Sigmoid colon (tissue), 7 donors: ENCODE data around the gene GABBR1. TPM values are rescaled to one million over a fixed set of nuclear protein-coding genes. Genes with fewer than 3 reads are reported as not detected.

Experiments
- DNase-seq: peaks from one replicate; pipeline ENCODE4 v3.0.0-alpha.2; 2019
- H3K27ac ChIP-seq, 4 donors: fragments of 200-600 bp; sonication (generic); one replicate each; pipeline ENCODE4 v1.5.1; 2016 to 2019; ENCODE audit warnings: mild to moderate bottlenecking in 1 of 4
- H3K27me3 ChIP-seq, 3 donors: fragments of 200-600 bp; sonication (generic); one replicate each; pipeline ENCODE4 v1.5.1; 2019; ENCODE audit warnings: mild to moderate bottlenecking in 1 of 3
- H3K36me3 ChIP-seq, 4 donors: fragments of 200-600 bp; sonication (generic); one replicate each; pipeline ENCODE4 v1.5.1; 2016 to 2019
- H3K4me1 ChIP-seq, 4 donors: fragments of 200-600 bp; sonication (generic); one replicate each; pipeline ENCODE4 v1.5.1; 2017 to 2019
- H3K4me3 ChIP-seq, 4 donors: fragments of 200-600 bp; sonication (generic); one replicate each; pipeline ENCODE4 v1.5.1; 2017 to 2019; ENCODE audit warnings: mild to moderate bottlenecking in 2 of 4, moderate library complexity in 1 of 4
- H3K9me3 ChIP-seq, 4 donors: fragments of 200-600 bp in 3 of 4; sonication (generic) in 3 of 4; one replicate each; pipeline versions ENCODE4 v1.5.1 to v1.6.1; 2013 to 2019
- EP300 ChIP-seq, 4 donors: sonication (generic); formaldehyde crosslinking; IDR thresholded peaks; one replicate each; pipeline ENCODE4 v1.6.1; 2017; ENCODE audit warnings: antibody characterized with exemption in 4 of 4
- POLR2A ChIP-seq, 2 donors: fragments of 450-650 bp; IDR thresholded peaks; one replicate each; pipeline ENCODE4 v1.6.1; 2016; ENCODE audit warnings: antibody characterized with exemption in 2 of 2, mild to moderate bottlenecking in 2 of 2, moderate library complexity in 2 of 2
- POLR2AphosphoS5 ChIP-seq, 4 donors: sonication (generic); formaldehyde crosslinking; IDR thresholded peaks; one replicate each; pipeline ENCODE4 v1.6.1; 2017; ENCODE audit warnings: antibody characterized with exemption in 4 of 4
- whole genome bisulfite sequencing, 2 donors: extraction: QIAGEN DNeasy Blood & Tissue Kit; methylation state at CpG; one replicate each; pipeline ENCODE4 v1.1.7; 2013; 5-methylcytosine and 5-hydroxymethylcytosine counted together
- intact Hi-C: fragments of 100-400 bp; cut with DNase I; formaldehyde crosslinking; loops from one replicate; pipeline ENCODE4 v1.15.1; 2023
- polyA plus RNA-seq, 3 donors: library from polyadenylated mRNA; stranded (reverse); fragments of 200-250 nt; gene quantifications; one replicate each; pipeline ENCODE4 v1.2.3, GENCODE V29; 2013
- small RNA-seq, 3 donors: library from RNA; depleted of rRNA; stranded (forward); fragments of <200 nt; gene quantifications; one replicate each; pipeline ENCODE3, GENCODE V24; 2016
- total RNA-seq, 4 donors: library from RNA; depleted of rRNA; stranded (reverse); fragments of >200 nt; gene quantifications; one replicate each; pipeline ENCODE4 v1.1.0, GENCODE V29; 2016
- TF ChIP-seq, protein P1 (sequence below), 4 experiments: fragments of 450-650 bp in 3 of 4; fragments of 200-600 bp in 1 of 4; IDR thresholded peaks; one replicate each; pipeline ENCODE4 v1.5.1; 2016 to 2019; ENCODE audit warnings: antibody characterized with exemption in 4 of 4, mild to moderate bottlenecking in 3 of 4, moderate library complexity in 2 of 4
- donor health status: healthy with polysubstance abuse.
- donor health status: Bipolar disorder and iron deficiency.
- donor health status: healthy.

GABBR1 gene
- total and polyA plus RNA-seq, 7 donors: 0.92 to 73.9 (median 26.5) TPM

DNA sequence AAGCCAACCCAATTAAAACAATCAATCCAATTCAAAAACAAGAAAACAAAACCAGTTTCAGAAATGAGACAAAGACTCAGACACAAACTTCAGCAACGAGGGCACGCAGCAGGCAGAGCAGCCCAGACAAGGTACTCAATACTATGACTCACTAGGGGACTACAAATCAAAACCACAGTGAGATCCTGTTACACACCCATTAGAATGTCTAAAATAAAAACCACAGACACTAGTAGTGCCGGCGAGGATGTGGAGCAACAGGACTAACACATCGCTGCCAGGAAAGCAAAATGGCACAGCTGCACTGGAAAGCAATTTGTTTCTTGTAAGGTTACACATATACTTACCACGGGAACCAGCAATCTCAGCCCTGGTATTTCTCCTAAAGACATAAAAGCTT is 116.9 kb downstream of the GABBR1 start:
- intact Hi-C loops: no loop called here
- TF ChIP-seq POLR2A (IDR thresholded peaks at IDR 0.05) (no peak), POLR2AphosphoS5 (IDR thresholded peaks at IDR 0.05) (no peak), EP300 (IDR thresholded peaks at IDR 0.05) (no peak)
- TF ChIP-seq, protein P1, sequence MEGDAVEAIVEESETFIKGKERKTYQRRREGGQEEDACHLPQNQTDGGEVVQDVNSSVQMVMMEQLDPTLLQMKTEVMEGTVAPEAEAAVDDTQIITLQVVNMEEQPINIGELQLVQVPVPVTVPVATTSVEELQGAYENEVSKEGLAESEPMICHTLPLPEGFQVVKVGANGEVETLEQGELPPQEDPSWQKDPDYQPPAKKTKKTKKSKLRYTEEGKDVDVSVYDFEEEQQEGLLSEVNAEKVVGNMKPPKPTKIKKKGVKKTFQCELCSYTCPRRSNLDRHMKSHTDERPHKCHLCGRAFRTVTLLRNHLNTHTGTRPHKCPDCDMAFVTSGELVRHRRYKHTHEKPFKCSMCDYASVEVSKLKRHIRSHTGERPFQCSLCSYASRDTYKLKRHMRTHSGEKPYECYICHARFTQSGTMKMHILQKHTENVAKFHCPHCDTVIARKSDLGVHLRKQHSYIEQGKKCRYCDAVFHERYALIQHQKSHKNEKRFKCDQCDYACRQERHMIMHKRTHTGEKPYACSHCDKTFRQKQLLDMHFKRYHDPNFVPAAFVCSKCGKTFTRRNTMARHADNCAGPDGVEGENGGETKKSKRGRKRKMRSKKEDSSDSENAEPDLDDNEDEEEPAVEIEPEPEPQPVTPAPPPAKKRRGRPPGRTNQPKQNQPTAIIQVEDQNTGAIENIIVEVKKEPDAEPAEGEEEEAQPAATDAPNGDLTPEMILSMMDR (IDR thresholded peaks at IDR 0.05): no peak
- Histone ChIP-seq H3K27me3 (no peaks in the 10 kb centered on the region), H3K27ac (no peak overlapping the region), H3K36me3 (no peaks in the 10 kb centered on the region), H3K9me3 (no peaks in the 10 kb centered on the region), H3K4me1 (no peaks in the 10 kb centered on the region), H3K4me3 (no peak overlapping the region)
- WGBS, 2 donors: 44 to 63% methylated on average over 6 of the region's 6 CpGs
- DNase-seq: no peak

DNA sequence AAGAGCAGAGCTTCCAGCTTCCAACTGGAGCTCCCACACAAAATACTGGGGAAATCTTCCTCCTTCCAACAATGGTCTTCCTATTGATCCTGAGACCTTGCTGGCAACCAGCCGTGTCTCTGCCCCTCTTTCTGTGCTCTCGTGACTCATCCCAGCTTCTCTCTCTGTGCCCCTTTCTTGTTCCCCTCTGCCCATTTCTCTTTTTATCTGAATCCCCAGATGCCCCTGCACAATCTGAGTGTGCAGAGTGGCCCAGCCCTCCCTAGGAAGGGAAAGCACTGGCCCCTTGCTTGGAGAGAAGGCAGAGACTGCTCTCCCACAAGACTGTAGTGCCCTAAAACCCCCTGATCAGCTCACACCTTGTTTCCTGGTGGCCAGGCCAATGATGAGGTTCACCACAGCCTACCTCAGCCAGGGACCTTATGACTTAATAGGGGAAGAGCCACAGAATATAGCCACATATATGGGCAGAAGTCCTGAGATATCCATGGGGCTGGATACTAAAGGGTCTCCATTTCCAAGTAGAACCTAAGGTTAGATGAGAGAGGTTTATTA is 122.2 kb downstream of the GABBR1 start:
- no peak for DNase-seq
- H3K4me1 ChIP-seq: no peaks in the 10 kb centered on the region
- H3K4me3 ChIP-seq: no peak overlapping the region
- 78 to 83% methylated on average over 2 of the region's 2 CpGs for WGBS, 2 donors
- no peaks in the 10 kb centered on the region for H3K9me3 ChIP-seq
- H3K27ac ChIP-seq: no peak overlapping the region
- H3K36me3 ChIP-seq: no peaks in the 10 kb centered on the region
- TF ChIP-seq POLR2AphosphoS5 (IDR thresholded peaks at IDR 0.05) (no peak), EP300 (IDR thresholded peaks at IDR 0.05) (no peak), POLR2A (IDR thresholded peaks at IDR 0.05) (no peak)
- TF ChIP-seq, protein P1 (IDR thresholded peaks at IDR 0.05): no peak
- intact Hi-C loops: no loop called here
- no peaks in the 10 kb centered on the region for H3K27me3 ChIP-seq

GRCh38 chr6:29510202-29510601 is 122.8 kb downstream of the GABBR1 start:
- intact Hi-C loops: no loop called here
- no peak for DNase-seq
- no peak overlapping the region for H3K4me3 ChIP-seq
- no peak overlapping the region for H3K27ac ChIP-seq
- no peaks in the 10 kb centered on the region for H3K27me3 ChIP-seq
- no peaks in the 10 kb centered on the region for H3K4me1 ChIP-seq
- WGBS, 2 donors: 50 to 57% methylated on average over 4 of the region's 4 CpGs
- TF ChIP-seq POLR2AphosphoS5 (IDR thresholded peaks at IDR 0.05): no peak
- TF ChIP-seq EP300 (IDR thresholded peaks at IDR 0.05): no peak
- TF ChIP-seq POLR2A (IDR thresholded peaks at IDR 0.05): no peak
- TF ChIP-seq, protein P1 (IDR thresholded peaks at IDR 0.05): no peak
- H3K36me3 ChIP-seq: no peaks in the 10 kb centered on the region
- H3K9me3 ChIP-seq: no peaks in the 10 kb centered on the region

Small RNAs within 50 kb of the gene (small RNA-seq; reads per million reads assigned to genes)
- 0.11 to 0.36 (median 0.22) reads per million in 3 donors for gene SNORD32B
- 0 to 0.72 (median 0) reads per million in 3 donors for gene SUMO2P1
- 0 reads per million in 3 donors for gene TMEM183AP1

Other genes starting within 250 kb of the GABBR1 start
- gene OR12D2, start 237.6 kb downstream of the GABBR1 start, total RNA-seq: not detected
- not detected for gene OR12D2, start 237.6 kb downstream of the GABBR1 start, polyA plus RNA-seq
- gene OR12D1, start 218.3 kb downstream of the GABBR1 start, total RNA-seq: not detected
- gene OR12D1, start 218.3 kb downstream of the GABBR1 start, polyA plus RNA-seq: not detected
- gene OR10C1, start 193.9 kb downstream of the GABBR1 start, total RNA-seq: not detected
- gene OR10C1, start 193.9 kb downstream of the GABBR1 start, polyA plus RNA-seq: not detected
- gene OR11A1, start 176.1 kb downstream of the GABBR1 start, total RNA-seq: not detected
- gene OR11A1, start 176.1 kb downstream of the GABBR1 start, polyA plus RNA-seq: not detected
- not detected for gene OR2H1, start 176.0 kb downstream of the GABBR1 start, total RNA-seq
- not detected for gene OR2H1, start 176.0 kb downstream of the GABBR1 start, polyA plus RNA-seq
- gene MAS1L, start 145.2 kb downstream of the GABBR1 start, total RNA-seq: not detected
- not detected for gene MAS1L, start 145.2 kb downstream of the GABBR1 start, polyA plus RNA-seq
- under 1 TPM in 1 of 4 donors, not detected in 3; 0.71 TPM for gene UBD, start 73.5 kb downstream of the GABBR1 start, total RNA-seq
- 100 to 1,000 TPM in 1 of 3 donors, 10 to 100 TPM in 1, 1 to 10 TPM in 1; 4.8 to 207 (median 15.3) TPM for gene UBD, start 73.5 kb downstream of the GABBR1 start, polyA plus RNA-seq
- not detected for gene OR2H2, start 48.1 kb downstream of the GABBR1 start, total RNA-seq
- gene OR2H2, start 48.1 kb downstream of the GABBR1 start, polyA plus RNA-seq: not detected
- gene MOG, start 23.9 kb upstream of the GABBR1 start, total RNA-seq: not detected
- under 1 TPM in 1 of 3 donors, not detected in 2; 0.22 TPM for gene MOG, start 23.9 kb upstream of the GABBR1 start, polyA plus RNA-seq
- not detected for gene ZFP57, start 48.0 kb upstream of the GABBR1 start, total RNA-seq
- under 1 TPM in 1 of 3 donors, not detected in 2; 0.03 TPM for gene ZFP57, start 48.0 kb upstream of the GABBR1 start, polyA plus RNA-seq
- gene HLA-F, start 90.3 kb upstream of the GABBR1 start, total RNA-seq: 10 to 100 TPM; 33.4 to 74.2 (median 38.5) TPM
- gene HLA-F, start 90.3 kb upstream of the GABBR1 start, polyA plus RNA-seq: 100 to 1,000 TPM in 1 of 3 donors, 10 to 100 TPM in 2; 43.2 to 504 (median 70.7) TPM
- gene HLA-G, start 194.6 kb upstream of the GABBR1 start, total RNA-seq: not detected
- gene HLA-G, start 194.6 kb upstream of the GABBR1 start, polyA plus RNA-seq: under 1 TPM in 1 of 3 donors, not detected in 2; 0.09 TPM